Epidermal melanocyte (primary cell): ENCODE measurements around the gene TSPAN14.
"Not testable (repeated sequence)": the region's sequence is repeated elsewhere in the genome, so short reads cannot be mapped to it uniquely, and the experiment has no call there.

Experiments
- DNase-seq: peaks from one replicate; pipeline ENCODE4 v3.0.0; 2011; ENCODE audit warnings: low spot score; ENCODE audit not compliant: insufficient read length

Gene TSPAN14

GRCh38 chr10:80539421-80540031, 85.4 kb downstream of the TSPAN14 start:
- DNase-seq: peak; percentile 12

- DNase-seq: no peak
Observed at GRCh38 chr10:80540136-80540535, 86.0 kb downstream of the TSPAN14 start.

GRCh38 chr10:80540618-80540980, 86.5 kb downstream of the TSPAN14 start:
- peak; percentile 8 for DNase-seq

GRCh38 chr10:80540981-80541750, 87.1 kb downstream of the TSPAN14 start:
- peak; percentile 11 for DNase-seq

- DNase-seq: no peak
Observed at GRCh38 chr10:80542053-80542452, 87.9 kb downstream of the TSPAN14 start.

GRCh38 chr10:80542652-80543318, 88.7 kb downstream of the TSPAN14 start:
- DNase-seq: no peak

- DNase-seq: not testable (repeated sequence)
Observed at GRCh38 chr10:80543319-80543672, 89.2 kb downstream of the TSPAN14 start.

GRCh38 chr10:80544316-80544953, 90.3 kb downstream of the TSPAN14 start:
- DNase-seq: no peak

- DNase-seq: no peak
Observed at GRCh38 chr10:80545258-80545881, 91.3 kb downstream of the TSPAN14 start.

GRCh38 chr10:80552151-80552646, 98.1 kb downstream of the TSPAN14 start:
- no peak for DNase-seq

GRCh38 chr10:80553436-80553835, 99.3 kb downstream of the TSPAN14 start:
- no peak for DNase-seq

- no peak for DNase-seq
Observed at GRCh38 chr10:80554050-80554449, 99.9 kb downstream of the TSPAN14 start.

- no peak for DNase-seq
Observed at GRCh38 chr10:80555415-80555814, 101.3 kb downstream of the TSPAN14 start.

GRCh38 chr10:80561950-80562349, 107.8 kb downstream of the TSPAN14 start:
- no peak for DNase-seq

- DNase-seq: no peak
Observed at GRCh38 chr10:80567292-80567691, 113.2 kb downstream of the TSPAN14 start.

- DNase-seq: no peak
Observed at GRCh38 chr10:80569131-80569895, 115.2 kb downstream of the TSPAN14 start.

- DNase-seq: no peak
Observed at GRCh38 chr10:80571352-80571751, 117.2 kb downstream of the TSPAN14 start.

GRCh38 chr10:80579181-80579763, 125.2 kb downstream of the TSPAN14 start:
- DNase-seq: no peak

- DNase-seq: no peak
Observed at GRCh38 chr10:80579849-80580637, 125.9 kb downstream of the TSPAN14 start.
